ENCODE data around the gene ASAP3.

The ASAP3 gene

GRCh38 chr1:23463286-23463685 is 20.7 kb downstream of the ASAP3 start (continued):
- TF ChIP-seq SP7 (tag by site-specific recombination; IDR thresholded peaks at IDR 0.05) (no peak), ZFP69B (tag by site-specific recombination; IDR thresholded peaks at IDR 0.05) (no peak)

DNA sequence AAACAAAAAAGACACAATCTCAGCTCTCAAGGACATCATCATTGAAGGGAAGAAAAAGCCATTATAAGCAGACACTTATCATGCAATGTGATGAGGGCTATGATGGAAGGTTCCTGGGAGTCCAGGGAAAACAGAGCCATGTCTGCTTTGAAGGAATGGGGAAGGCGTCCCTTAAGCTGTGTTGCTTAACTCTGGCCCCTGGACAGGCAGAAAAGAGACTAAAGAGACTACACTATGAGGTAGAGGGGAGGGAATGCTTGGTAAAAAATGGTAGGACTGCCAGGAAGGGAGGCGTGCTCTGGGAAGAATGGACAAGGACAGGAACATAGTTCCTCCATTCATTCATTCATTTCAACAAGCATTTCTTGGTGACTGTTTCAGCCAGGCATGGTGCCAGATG is 21.2 kb downstream of the ASAP3 start:
- ChIA-PET CTCF (interaction anchor here (0.7 kb wide), 1 partner anchor 52 kb away, joined by 4 read pairs; no protein-coding TSS in a partner anchor), POLR2A (interaction anchor here (0.6 kb wide), 1 partner anchor 118 kb away, joined by 4 read pairs; no protein-coding TSS in a partner anchor)
- Histone ChIP-seq H3K36me3 (ENCODE audit: control insufficient read depth in 2 of 2, insufficient read depth in 1 of 2, low read length in 2 of 2) (no peaks in the 10 kb centered on the region), H3K9me3 (ENCODE audit: control insufficient read depth, insufficient read depth, low read depth, low read length) (no peaks in the 10 kb centered on the region), H3K4me1 (ENCODE audit: control insufficient read depth, insufficient read depth, low read length) (no peaks in the 10 kb centered on the region), H3K27ac (ENCODE audit: extremely low read depth, low read depth, low read length) (no peak overlapping the region), H3K4me3 (ENCODE audit: low read depth, low read length) (no peak overlapping the region)
- TF ChIP-seq ZNF112 (tag by site-specific recombination; IDR thresholded peaks at IDR 0.05) = no peak
- no peak for TF ChIP-seq ZBTB6 (tag by site-specific recombination; IDR thresholded peaks at IDR 0.05)
- no peak for TF ChIP-seq KLF9 (tag by site-specific recombination; IDR thresholded peaks at IDR 0.05; ENCODE audit: low read depth)
- TF ChIP-seq ZNF324 (tag by site-specific recombination; IDR thresholded peaks at IDR 0.05) = no peak
- no peak for TF ChIP-seq ZNF837 (tag by site-specific recombination; IDR thresholded peaks at IDR 0.05)
- no peak for TF ChIP-seq PBX3 (CRISPR knock-in tag; IDR thresholded peaks at IDR 0.05)
- no peak for TF ChIP-seq SALL2 (tag by site-specific recombination; IDR thresholded peaks at IDR 0.05; ENCODE audit: borderline replicate concordance)
- no peak for TF ChIP-seq ZNF645 (tag by site-specific recombination; IDR thresholded peaks at IDR 0.05)
- no peak for TF ChIP-seq SP3 (tag by site-specific recombination; IDR thresholded peaks at IDR 0.05)
- TF ChIP-seq ZNF624 (tag by site-specific recombination; IDR thresholded peaks at IDR 0.05) = no peak
- TF ChIP-seq, protein P1, sequence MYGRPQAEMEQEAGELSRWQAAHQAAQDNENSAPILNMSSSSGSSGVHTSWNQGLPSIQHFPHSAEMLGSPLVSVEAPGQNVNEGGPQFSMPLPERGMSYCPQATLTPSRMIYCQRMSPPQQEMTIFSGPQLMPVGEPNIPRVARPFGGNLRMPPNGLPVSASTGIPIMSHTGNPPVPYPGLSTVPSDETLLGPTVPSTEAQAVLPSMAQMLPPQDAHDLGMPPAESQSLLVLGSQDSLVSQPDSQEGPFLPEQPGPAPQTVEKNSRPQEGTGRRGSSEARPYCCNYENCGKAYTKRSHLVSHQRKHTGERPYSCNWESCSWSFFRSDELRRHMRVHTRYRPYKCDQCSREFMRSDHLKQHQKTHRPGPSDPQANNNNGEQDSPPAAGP (tag by site-specific recombination; IDR thresholded peaks at IDR 0.05) = no peak
- TF ChIP-seq ZNF596 (tag by site-specific recombination; IDR thresholded peaks at IDR 0.05) = no peak
- TF ChIP-seq, protein P2, sequence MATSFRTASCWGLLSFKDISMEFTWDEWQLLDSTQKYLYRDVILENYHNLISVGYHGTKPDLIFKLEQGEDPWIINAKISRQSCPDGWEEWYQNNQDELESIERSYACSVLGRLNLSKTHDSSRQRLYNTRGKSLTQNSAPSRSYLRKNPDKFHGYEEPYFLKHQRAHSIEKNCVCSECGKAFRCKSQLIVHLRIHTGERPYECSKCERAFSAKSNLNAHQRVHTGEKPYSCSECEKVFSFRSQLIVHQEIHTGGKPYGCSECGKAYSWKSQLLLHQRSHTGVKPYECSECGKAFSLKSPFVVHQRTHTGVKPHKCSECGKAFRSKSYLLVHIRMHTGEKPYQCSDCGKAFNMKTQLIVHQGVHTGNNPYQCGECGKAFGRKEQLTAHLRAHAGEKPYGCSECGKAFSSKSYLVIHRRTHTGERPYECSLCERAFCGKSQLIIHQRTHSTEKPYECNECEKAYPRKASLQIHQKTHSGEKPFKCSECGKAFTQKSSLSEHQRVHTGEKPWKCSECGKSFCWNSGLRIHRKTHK (tag by site-specific recombination; IDR thresholded peaks at IDR 0.05) = no peak
- no peak for TF ChIP-seq ZBTB44 (tag by site-specific recombination; IDR thresholded peaks at IDR 0.05)
- TF ChIP-seq ZNF449 (tag by site-specific recombination; IDR thresholded peaks at IDR 0.05) = no peak
- no peak for TF ChIP-seq ZNF404 (tag by site-specific recombination; IDR thresholded peaks at IDR 0.05)
- no peak for TF ChIP-seq ZNF248 (tag by site-specific recombination; IDR thresholded peaks at IDR 0.05)
- no peak for TF ChIP-seq ZNF843 (tag by site-specific recombination; IDR thresholded peaks at IDR 0.05)
